ENCODE results near the gene ADGRG6.

The ADGRG6 gene

DNA sequence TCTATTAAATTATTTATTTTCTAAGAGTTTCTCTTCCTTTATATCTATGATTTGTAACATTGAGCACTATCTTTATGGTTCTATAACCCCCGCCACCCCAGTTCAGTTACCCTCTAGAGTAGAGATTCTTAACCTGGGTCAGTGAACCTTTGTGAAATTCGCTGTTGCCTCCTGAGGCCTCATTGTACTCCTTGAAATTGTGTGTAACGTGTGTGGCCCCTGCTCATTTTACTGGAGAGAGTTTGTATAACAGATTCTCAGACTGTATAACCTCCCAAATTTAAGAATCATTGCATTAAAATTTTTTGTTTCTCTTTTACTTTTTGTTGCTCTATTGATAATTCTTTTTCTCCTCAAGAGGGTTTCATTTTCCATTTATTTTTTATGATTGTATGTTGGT, 65.3 kb downstream of the ADGRG6 start:
- TF ChIP-seq TAF1 (IDR thresholded peaks at IDR 0.05; ENCODE audit: low read depth, low read length) (no peak), POLR2AphosphoS5 (IDR thresholded peaks at IDR 0.05; ENCODE audit: low read depth, low read length) (no peak), SPI1 (IDR thresholded peaks at IDR 0.05; ENCODE audit: low read depth, low read length) (no peak)
- FAIRE-seq: no peak
- no peak for DNase-seq (ENCODE audit: insufficient read length, low spot score)

DNA sequence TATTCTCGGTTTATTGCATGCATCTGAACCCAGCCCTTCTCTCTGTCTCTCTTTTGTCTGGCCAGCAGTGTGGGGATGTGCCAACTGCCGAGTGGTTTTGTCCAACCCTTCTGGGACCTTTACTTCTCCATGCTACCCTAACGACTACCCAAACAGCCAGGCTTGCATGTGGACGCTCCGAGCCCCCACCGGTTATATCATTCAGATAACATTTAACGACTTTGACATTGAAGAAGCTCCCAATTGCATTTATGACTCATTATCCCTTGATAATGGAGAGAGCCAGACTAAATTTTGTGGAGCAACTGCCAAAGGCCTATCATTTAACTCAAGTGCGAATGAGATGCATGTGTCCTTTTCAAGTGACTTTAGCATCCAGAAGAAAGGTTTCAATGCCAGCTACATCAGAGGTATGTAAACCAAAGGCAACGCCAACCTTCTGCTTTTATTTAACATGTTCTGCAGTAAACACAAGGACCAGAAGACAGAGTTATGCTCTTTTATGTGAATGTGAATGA, 65.8 kb downstream of the ADGRG6 start:
- DNase-seq (ENCODE audit: insufficient read length, low spot score): no peak
- no peak for FAIRE-seq
- TF ChIP-seq POLR2AphosphoS5 (IDR thresholded peaks at IDR 0.05; ENCODE audit: low read depth, low read length) (no peak), PAX5 (IDR thresholded peaks at IDR 0.05; ENCODE audit: insufficient read depth, low read length, severe bottlenecking) (no peak), POLR2A (IDR thresholded peaks at IDR 0.05; ENCODE audit: low read depth, low read length) (no peak), TAF1 (IDR thresholded peaks at IDR 0.05; ENCODE audit: low read depth, low read length) (no peak), SPI1 (IDR thresholded peaks at IDR 0.05; ENCODE audit: low read depth, low read length) (no peak), POU2F2 (IDR thresholded peaks at IDR 0.05; ENCODE audit: low read depth, low read length) (no peak)

DNA sequence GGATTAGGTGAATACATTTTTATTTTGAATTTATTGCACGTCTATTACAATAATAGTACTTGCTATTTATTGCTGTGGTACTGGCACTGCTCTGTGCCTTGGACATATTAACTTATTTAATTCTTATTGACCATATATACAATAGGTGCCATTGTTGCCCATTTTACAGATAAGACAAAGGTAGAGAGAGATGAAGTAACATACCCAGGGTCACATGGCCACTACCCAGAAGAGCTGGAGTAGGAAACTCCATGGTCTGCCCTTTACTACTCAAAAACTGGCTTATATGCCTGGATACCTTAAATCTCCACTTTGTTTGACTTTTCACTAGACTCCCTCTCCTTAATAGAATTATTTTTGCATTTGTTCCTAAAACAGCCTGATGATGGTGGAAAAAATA, 67.5 kb downstream of the ADGRG6 start:
- FAIRE-seq: no peak
- TF ChIP-seq POLR2A (IDR thresholded peaks at IDR 0.05; ENCODE audit: low read depth, low read length): no peak
- TF ChIP-seq SPI1 (IDR thresholded peaks at IDR 0.05; ENCODE audit: low read depth, low read length): no peak
- no peak for TF ChIP-seq POLR2AphosphoS5 (IDR thresholded peaks at IDR 0.05; ENCODE audit: low read depth, low read length)
- DNase-seq (ENCODE audit: insufficient read length, low spot score): no peak

DNA sequence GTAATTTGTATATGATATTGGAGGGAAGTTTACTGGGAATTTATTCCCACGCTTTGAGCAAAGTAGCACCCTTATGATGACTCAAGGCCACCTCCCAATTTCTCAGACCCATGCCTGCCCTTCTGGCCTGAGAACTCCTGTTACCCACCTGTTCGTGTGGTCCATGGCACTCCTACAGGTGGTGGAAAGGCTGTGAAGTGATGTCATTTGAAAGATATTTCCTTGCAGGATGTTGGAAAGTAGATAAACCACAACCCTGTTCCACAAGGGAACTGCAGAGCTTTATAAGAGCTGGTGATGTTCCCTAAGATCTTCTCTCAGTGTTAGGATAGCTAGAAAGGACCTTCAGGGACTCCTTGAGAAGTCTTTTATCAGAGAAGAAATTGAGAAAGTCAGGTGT, 70.5 kb downstream of the ADGRG6 start:
- TF ChIP-seq POLR2A (IDR thresholded peaks at IDR 0.05; ENCODE audit: low read depth, low read length) (no peak), POU2F2 (IDR thresholded peaks at IDR 0.05; ENCODE audit: low read depth, low read length) (no peak), SPI1 (IDR thresholded peaks at IDR 0.05; ENCODE audit: low read depth, low read length) (no peak)
- no peak for DNase-seq (ENCODE audit: insufficient read length, low spot score)
- no peak for FAIRE-seq

DNA sequence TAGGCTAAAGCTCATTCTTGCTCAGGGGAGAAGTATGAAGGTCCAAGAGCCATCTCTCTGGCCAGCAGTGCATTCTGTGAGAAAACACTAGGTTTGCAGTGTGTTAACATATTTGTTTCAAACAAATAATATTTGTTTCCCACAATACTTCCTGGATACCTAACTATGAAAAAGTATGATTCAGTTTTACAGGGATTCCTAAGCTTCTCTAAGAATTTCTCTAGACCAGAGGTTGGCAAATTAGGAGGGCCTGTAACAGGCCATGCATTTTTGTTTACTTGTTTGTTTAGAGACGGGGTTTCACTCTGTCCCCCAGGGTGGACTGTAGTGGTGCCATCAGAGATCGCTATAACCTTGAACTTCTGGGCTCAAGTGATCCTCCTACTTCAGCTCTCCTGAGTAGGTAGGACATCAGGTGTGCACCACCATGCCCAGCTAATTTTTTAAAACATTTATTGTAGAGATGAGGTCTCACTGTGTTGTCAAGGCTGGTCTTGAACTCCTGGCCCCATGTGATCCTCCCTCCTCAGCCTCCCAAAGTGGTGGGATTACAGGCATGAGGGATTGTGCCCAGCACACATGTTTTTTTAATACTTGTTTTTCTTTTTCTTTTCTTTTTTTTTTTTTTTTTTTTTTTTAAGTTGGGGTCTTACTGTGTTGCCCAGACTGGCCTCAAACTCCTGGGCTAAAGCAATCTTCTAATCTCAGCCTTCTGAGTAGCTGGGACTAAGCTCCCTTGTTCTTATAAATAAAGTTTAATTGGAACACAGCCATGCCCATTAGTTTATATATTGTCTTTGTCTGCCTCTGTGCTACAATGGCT, 71.7 kb downstream of the ADGRG6 start:
- TF ChIP-seq POU2F2 (IDR thresholded peaks at IDR 0.05; ENCODE audit: low read depth, low read length) (no peak), PAX5 (IDR thresholded peaks at IDR 0.05; ENCODE audit: insufficient read depth, low read length, severe bottlenecking) (no peak), POLR2AphosphoS5 (IDR thresholded peaks at IDR 0.05; ENCODE audit: low read depth, low read length) (no peak), SPI1 (IDR thresholded peaks at IDR 0.05; ENCODE audit: low read depth, low read length) (no peak), TAF1 (IDR thresholded peaks at IDR 0.05; ENCODE audit: low read depth, low read length) (no peak), POLR2A (IDR thresholded peaks at IDR 0.05; ENCODE audit: low read depth, low read length) (no peak)
- FAIRE-seq (no peak), DNase-seq (ENCODE audit: insufficient read length, low spot score) (no peak)

DNA sequence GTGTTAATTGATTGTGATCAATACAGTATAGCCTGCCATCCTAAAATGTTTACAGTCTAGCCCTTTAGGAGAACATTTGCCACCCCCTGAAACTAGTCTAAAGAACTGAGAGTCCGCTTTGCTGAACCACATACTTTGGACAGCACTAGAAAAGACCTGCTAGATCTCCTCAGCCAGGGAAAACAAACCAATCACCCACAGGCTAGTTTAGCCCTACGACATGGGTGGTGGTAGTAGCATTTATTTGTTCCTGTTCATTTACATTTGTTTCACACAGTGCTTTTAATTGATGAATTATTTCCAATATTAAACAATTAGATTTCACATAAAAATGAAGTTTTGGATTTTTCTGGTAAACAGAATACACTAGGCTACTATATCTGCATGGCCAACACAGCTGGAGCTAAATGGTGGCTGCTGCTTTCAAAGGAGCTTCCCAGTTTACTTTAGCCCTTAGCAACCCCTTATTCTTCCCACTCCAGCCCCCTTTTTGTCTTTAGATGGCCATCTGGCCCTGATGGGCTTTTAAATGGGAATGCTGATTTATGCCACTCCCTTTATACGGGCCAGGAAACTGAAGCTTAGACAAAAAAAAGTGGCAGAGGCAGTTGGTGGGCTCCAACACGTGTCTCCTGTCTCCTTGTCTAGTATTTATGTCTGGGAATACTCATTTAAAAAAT, 72.4 kb downstream of the ADGRG6 start:
- DNase-seq (ENCODE audit: insufficient read length, low spot score) (no peak), FAIRE-seq (no peak)
- no peak for TF ChIP-seq POU2F2 (IDR thresholded peaks at IDR 0.05; ENCODE audit: low read depth, low read length)
- no peak for TF ChIP-seq SPI1 (IDR thresholded peaks at IDR 0.05; ENCODE audit: low read depth, low read length)
- TF ChIP-seq POLR2A (IDR thresholded peaks at IDR 0.05; ENCODE audit: low read depth, low read length): no peak
- no peak for TF ChIP-seq PAX5 (IDR thresholded peaks at IDR 0.05; ENCODE audit: insufficient read depth, low read length, severe bottlenecking)
- TF ChIP-seq TAF1 (IDR thresholded peaks at IDR 0.05; ENCODE audit: low read depth, low read length): no peak
- TF ChIP-seq POLR2AphosphoS5 (IDR thresholded peaks at IDR 0.05; ENCODE audit: low read depth, low read length): no peak

DNA sequence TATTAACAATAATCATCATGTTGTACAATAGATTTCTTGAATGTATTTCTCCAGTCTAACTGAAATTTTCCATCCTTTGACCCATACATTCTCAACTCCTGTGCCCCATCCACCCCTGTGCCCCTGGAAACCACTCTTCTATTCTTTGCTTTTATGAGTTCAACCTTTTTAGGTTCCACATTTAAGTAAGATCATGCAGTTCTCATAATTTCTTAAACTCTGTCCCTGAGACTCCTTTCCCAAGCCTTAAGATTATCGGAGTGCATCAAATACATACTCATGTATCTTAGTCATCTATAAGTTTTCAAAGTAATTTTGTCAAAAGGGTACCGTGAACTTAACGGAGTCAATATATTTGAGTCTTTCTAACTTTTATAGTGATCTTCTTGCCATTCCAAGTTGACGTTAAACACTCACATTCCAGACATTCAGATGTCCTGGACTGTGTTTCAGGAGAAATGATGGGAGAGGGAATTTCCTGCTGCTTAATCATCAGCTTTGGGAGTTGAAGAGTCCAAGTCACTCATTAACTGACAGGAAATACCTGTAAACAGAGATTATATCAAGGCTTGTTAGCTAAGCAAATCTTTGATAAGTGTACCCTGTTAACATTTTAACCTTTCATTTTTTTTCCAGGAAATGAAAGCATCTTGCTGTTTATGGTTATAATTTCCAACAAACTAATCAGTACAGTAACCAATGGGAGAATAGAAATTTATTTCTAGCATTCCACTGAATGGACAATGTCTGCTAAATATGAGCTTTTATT, 73.3 kb downstream of the ADGRG6 start:
- TF ChIP-seq SPI1 (IDR thresholded peaks at IDR 0.05; ENCODE audit: low read depth, low read length): no peak
- no peak for TF ChIP-seq PAX5 (IDR thresholded peaks at IDR 0.05; ENCODE audit: insufficient read depth, low read length, severe bottlenecking)
- TF ChIP-seq TAF1 (IDR thresholded peaks at IDR 0.05; ENCODE audit: low read depth, low read length): no peak
- no peak for TF ChIP-seq POU2F2 (IDR thresholded peaks at IDR 0.05; ENCODE audit: low read depth, low read length)
- TF ChIP-seq POLR2AphosphoS5 (IDR thresholded peaks at IDR 0.05; ENCODE audit: low read depth, low read length): no peak
- no peak for TF ChIP-seq POLR2A (IDR thresholded peaks at IDR 0.05; ENCODE audit: low read depth, low read length)
- FAIRE-seq (no peak), DNase-seq (ENCODE audit: insufficient read length, low spot score) (no peak)

DNA sequence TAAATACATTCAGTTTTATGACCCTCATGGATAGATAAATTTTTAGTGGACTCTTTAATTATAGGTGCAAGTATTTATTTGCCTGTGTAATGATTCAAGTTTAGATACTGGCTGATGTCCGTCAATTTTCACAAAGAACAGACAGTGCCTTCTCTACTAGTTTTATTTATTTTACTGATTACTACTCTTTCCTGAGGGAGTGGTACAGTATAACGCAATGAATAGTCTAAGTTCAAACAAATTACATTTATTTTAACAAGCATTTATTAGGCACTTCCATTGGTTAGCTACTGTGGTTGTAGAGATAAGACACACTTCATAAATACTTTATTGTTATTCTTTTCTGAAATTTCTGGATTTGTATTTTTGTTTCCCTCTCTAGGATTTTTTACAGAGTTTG, 74.3 kb downstream of the ADGRG6 start:
- TF ChIP-seq POLR2AphosphoS5 (IDR thresholded peaks at IDR 0.05; ENCODE audit: low read depth, low read length) (no peak), POLR2A (IDR thresholded peaks at IDR 0.05; ENCODE audit: low read depth, low read length) (no peak), POU2F2 (IDR thresholded peaks at IDR 0.05; ENCODE audit: low read depth, low read length) (no peak), PAX5 (IDR thresholded peaks at IDR 0.05; ENCODE audit: insufficient read depth, low read length, severe bottlenecking) (no peak), TAF1 (IDR thresholded peaks at IDR 0.05; ENCODE audit: low read depth, low read length) (no peak), SPI1 (IDR thresholded peaks at IDR 0.05; ENCODE audit: low read depth, low read length) (no peak)
- FAIRE-seq (no peak), DNase-seq (ENCODE audit: insufficient read length, low spot score) (no peak)

DNA sequence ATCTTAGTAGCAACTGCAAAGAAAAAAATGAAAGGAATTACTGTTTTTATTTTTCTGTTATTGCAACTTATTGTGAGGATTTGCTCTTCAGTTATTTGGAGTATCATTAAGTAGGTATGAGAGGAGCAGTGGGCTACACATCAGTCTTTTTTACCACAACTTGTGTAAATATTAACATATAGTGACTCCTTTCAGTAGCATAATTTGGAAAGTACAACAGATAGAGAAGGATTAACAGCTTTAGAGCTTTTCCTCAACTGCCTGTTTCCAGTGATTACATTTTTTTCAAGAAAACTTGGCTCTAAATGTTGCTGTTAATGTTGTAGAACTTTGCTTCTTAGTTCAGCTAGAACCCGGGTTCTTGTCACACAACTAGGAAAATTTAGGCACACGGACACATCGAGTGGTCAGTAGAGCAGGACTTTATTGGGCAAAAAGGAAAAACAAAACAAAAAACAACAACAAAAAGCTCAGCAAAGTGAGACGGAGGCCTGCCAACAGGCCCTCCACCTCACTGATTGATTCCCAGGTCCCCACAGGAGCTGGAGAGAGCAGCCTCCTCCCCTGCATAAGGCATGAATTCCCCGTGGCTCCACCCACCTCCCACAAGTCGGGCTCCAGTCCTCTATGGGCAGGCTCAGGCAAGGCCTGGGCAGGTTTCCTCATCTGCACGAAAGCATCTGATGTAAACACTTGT, 75.1 kb downstream of the ADGRG6 start:
- FAIRE-seq (no peak), DNase-seq (ENCODE audit: insufficient read length, low spot score) (no peak)
- TF ChIP-seq SPI1 (IDR thresholded peaks at IDR 0.05; ENCODE audit: low read depth, low read length) (no peak), POLR2AphosphoS5 (IDR thresholded peaks at IDR 0.05; ENCODE audit: low read depth, low read length) (no peak), PAX5 (IDR thresholded peaks at IDR 0.05; ENCODE audit: insufficient read depth, low read length, severe bottlenecking) (no peak), POU2F2 (IDR thresholded peaks at IDR 0.05; ENCODE audit: low read depth, low read length) (no peak), TAF1 (IDR thresholded peaks at IDR 0.05; ENCODE audit: low read depth, low read length) (no peak), POLR2A (IDR thresholded peaks at IDR 0.05; ENCODE audit: low read depth, low read length) (no peak)
